ENCODE results near the gene NPAS3.

NPAS3 gene

GRCh38 chr14:33777681-33778080 is 839.0 kb downstream of the NPAS3 start:
- TF ChIP-seq CTCF (IDR thresholded peaks at IDR 0.05; ENCODE audit: extremely low read depth, missing control alignments) = no peak
- DNase-seq (ENCODE audit: low spot score) = no peak

DNA sequence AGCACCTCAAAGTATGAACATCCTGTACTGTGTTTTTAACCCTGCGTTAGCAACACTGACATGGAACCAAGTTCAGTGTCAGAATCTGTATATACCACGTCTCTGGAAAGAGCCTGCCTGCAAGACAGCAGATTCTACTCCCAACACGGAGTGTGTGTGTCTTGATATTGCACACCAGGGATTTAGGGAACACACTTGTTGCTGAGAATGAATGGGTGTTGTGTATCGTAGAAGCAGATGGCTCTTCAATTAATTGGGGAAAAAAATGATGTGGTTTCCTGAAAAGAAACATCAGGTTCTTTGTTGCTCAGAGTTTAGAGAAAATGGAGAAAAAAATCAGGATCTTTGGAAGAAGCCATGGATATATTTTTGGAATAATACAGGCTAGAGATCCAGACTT is 841.4 kb downstream of the NPAS3 start:
- no peak for TF ChIP-seq CTCF (IDR thresholded peaks at IDR 0.05; ENCODE audit: extremely low read depth, missing control alignments)

GRCh38 chr14:33781236-33781635 is 842.6 kb downstream of the NPAS3 start:
- no peak for DNase-seq (ENCODE audit: low spot score)
- TF ChIP-seq CTCF (IDR thresholded peaks at IDR 0.05; ENCODE audit: extremely low read depth, missing control alignments) = no peak

More for the DNA sequence above, 841.4 kb downstream of the NPAS3 start:
- DNase-seq (ENCODE audit: low spot score) = no peak

DNA sequence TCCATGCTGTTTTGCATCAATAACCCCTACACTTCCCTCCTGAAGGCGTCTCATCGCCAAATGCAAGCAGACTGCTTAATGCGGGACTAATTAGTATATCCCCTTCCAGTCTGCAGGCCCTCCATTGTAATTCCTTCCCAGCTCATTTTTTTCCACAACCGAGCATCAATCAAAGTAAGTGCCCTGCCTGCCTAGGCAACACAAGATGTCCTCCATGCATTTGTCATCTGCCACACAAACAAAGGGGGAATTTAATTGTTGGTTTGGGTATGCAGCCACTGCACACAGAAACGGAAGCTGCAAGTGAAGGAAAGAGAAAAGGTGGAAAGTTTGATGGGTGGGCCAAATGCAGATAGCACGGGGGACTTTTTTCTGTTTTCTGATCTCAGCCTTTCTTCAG is 844.2 kb downstream of the NPAS3 start:
- no peak for DNase-seq (ENCODE audit: low spot score)

GRCh38 chr14:33786091-33786825 is 847.6 kb downstream of the NPAS3 start:
- TF ChIP-seq CTCF (IDR thresholded peaks at IDR 0.05; ENCODE audit: extremely low read depth, missing control alignments) = no peak

More for the DNA sequence above, 844.2 kb downstream of the NPAS3 start:
- no peak for TF ChIP-seq CTCF (IDR thresholded peaks at IDR 0.05; ENCODE audit: extremely low read depth, missing control alignments)

DNA sequence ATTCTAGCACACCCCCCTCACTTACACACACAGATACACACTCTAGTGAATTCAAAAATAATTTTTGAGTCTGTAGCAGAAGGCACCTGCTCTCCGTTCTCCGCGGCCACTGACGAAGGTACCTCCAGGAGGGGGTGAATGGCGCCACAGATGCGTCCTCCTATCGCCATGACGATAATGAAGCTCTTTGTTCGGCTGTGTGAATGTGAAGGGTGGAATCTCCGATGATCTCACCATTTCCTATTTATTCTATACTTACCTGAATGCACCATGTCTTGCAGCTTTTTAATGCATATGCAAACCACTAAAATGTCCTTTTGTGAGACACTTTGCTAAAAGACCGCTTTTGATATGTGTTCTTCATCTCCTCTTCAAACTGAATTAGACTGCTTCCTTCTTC is 849.5 kb downstream of the NPAS3 start:
- DNase-seq (ENCODE audit: low spot score) = no peak

More at GRCh38 chr14:33786091-33786825, 847.6 kb downstream of the NPAS3 start:
- DNase-seq (ENCODE audit: low spot score) = no peak

More for the DNA sequence above, 849.5 kb downstream of the NPAS3 start:
- TF ChIP-seq CTCF (IDR thresholded peaks at IDR 0.05; ENCODE audit: extremely low read depth, missing control alignments) = no peak

Data from GM20000 (cell line).